Neuronal stem cell (in vitro differentiated cells): Measurements from ENCODE around the gene TMEM202.

Experiments used
- DNase-seq: peaks from one replicate; pipeline ENCODE4 v3.0.0-alpha.2; 2013; ENCODE audit warnings: low spot score
- H2AFZ ChIP-seq: one replicate; pipeline ENCODE4 v1.6.1; 2013; ENCODE audit warnings: mild to moderate bottlenecking, low read length, inconsistent platforms
- H2AK5ac ChIP-seq: 2 replicates; pipeline ENCODE4 v1.6.1; 2013; ENCODE audit warnings: low read depth, mild to moderate bottlenecking, inconsistent platforms, low read length, moderate library complexity, mixed read lengths
- H2BK120ac ChIP-seq: 2 replicates; pipeline ENCODE4 v1.6.1; 2013; ENCODE audit warnings: low read depth, mild to moderate bottlenecking, inconsistent platforms, low read length, moderate library complexity, mixed read lengths
- H2BK12ac ChIP-seq: one replicate; pipeline ENCODE4 v1.6.1; 2013; ENCODE audit warnings: low read length, inconsistent platforms
- H2BK15ac ChIP-seq: 2 replicates; pipeline ENCODE4 v1.6.1; 2013; ENCODE audit warnings: mild to moderate bottlenecking, low read length, inconsistent platforms, mixed read lengths
- H2BK5ac ChIP-seq: one replicate; pipeline ENCODE4 v1.6.1; 2013; ENCODE audit warnings: inconsistent platforms, mild to moderate bottlenecking, low read length, moderate library complexity
- H3K14ac ChIP-seq: one replicate; pipeline ENCODE4 v1.6.1; 2013; ENCODE audit warnings: low read length, inconsistent platforms
- H3K18ac ChIP-seq: 2 replicates; pipeline ENCODE4 v1.6.1; 2013; ENCODE audit warnings: low read length, inconsistent platforms
- H3K23ac ChIP-seq: 2 replicates; pipeline ENCODE4 v1.6.1; 2013; ENCODE audit warnings: low read depth, mild to moderate bottlenecking, mixed read lengths, low read length, inconsistent platforms; ENCODE audit not compliant: poor library complexity
- H3K27ac ChIP-seq: replicated peaks from 3 replicates; pipeline ENCODE4 v1.5.1; 2013; ENCODE audit warnings: low read length, inconsistent platforms
- H3K27me3 ChIP-seq, 3 experiments: 2 replicates each; pipeline ENCODE4 v1.6.1; 2013; ENCODE audit warnings: low read length in 3 of 3, mild to moderate bottlenecking in 2 of 3, inconsistent platforms in 1 of 3, low read depth in 1 of 3, mixed read lengths in 1 of 3, moderate library complexity in 1 of 3; ENCODE audit not compliant: control insufficient read depth in 3 of 3, insufficient read depth in 3 of 3
- H3K36me3 ChIP-seq, 2 donors: replicated peaks in 1 of 2; 2 replicates each; pipeline ENCODE4 v1.6.1; 2013; ENCODE audit warnings: low read length in 2 of 2; ENCODE audit not compliant: control insufficient read depth in 2 of 2, insufficient read depth in 2 of 2
- H3K4ac ChIP-seq: 2 replicates; pipeline ENCODE4 v1.6.1; 2013; ENCODE audit warnings: inconsistent platforms, mild to moderate bottlenecking, low read length, moderate library complexity
- H3K4me1 ChIP-seq, 2 donors: 1 replicate in 1 of 2; 2 replicates in 1 of 2; pipeline ENCODE4 v1.6.1; 2013; ENCODE audit warnings: low read length in 2 of 2, low read depth in 1 of 2; ENCODE audit not compliant: control insufficient read depth in 2 of 2, insufficient read depth in 1 of 2
- H3K4me2 ChIP-seq: one replicate; pipeline ENCODE4 v1.6.1; 2013; ENCODE audit warnings: mild to moderate bottlenecking, low read length, inconsistent platforms; ENCODE audit not compliant: insufficient read depth, poor library complexity, severe bottlenecking
- H3K4me3 ChIP-seq, 2 donors: 2 replicates each; pipeline ENCODE4 v1.5.1; 2013; ENCODE audit warnings: low read length in 2 of 2, mild to moderate bottlenecking in 2 of 2, inconsistent platforms in 1 of 2, moderate library complexity in 1 of 2
- H3K79me1 ChIP-seq: one replicate; pipeline ENCODE4 v1.6.1; 2013; ENCODE audit warnings: low read depth, mild to moderate bottlenecking, inconsistent platforms, low read length, moderate library complexity
- H3K9ac ChIP-seq: one replicate; pipeline ENCODE4 v1.6.1; 2013; ENCODE audit warnings: mild to moderate bottlenecking, low read depth, low read length, inconsistent platforms; ENCODE audit not compliant: poor library complexity
- H3K9me3 ChIP-seq, 2 donors: replicated peaks in 1 of 2; 2 replicates each; pipeline versions ENCODE3 to v1.6.1; 2013; ENCODE audit warnings: low read length in 2 of 2, mild to moderate bottlenecking in 2 of 2, inconsistent platforms in 1 of 2, low read depth in 1 of 2, mixed read lengths in 1 of 2, moderate library complexity in 1 of 2; ENCODE audit not compliant: control insufficient read depth in 2 of 2, insufficient read depth in 1 of 2
- H4K8ac ChIP-seq: one replicate; pipeline ENCODE4 v1.6.1; 2013; ENCODE audit warnings: low read depth, mild to moderate bottlenecking, inconsistent platforms, low read length, moderate library complexity
- H4K91ac ChIP-seq: one replicate; pipeline ENCODE4 v1.6.1; 2013; ENCODE audit warnings: low read length, low read depth, mild to moderate bottlenecking, inconsistent platforms; ENCODE audit not compliant: poor library complexity
- WGBS, 2 donors: extraction: QIAGEN DNeasy Blood & Tissue Kit; methylation state at CpG; one replicate each; pipeline ENCODE4 v1.1.7; 2013; ENCODE audit warnings: missing lambda C conversion rate in 2 of 2, mixed read lengths in 1 of 2; ENCODE audit not compliant: insufficient read length in 2 of 2, insufficient replicate concordance in 1 of 2; ENCODE audit errors: extremely low coverage in 2 of 2; 5-methylcytosine and 5-hydroxymethylcytosine counted together

The TMEM202 gene

GRCh38 chr15:72456684-72457083 is 58.6 kb downstream of the TMEM202 start:
- Histone ChIP-seq H2BK15ac (no peak overlapping the region), H3K14ac (no peak overlapping the region), H2AK5ac (no peak overlapping the region), H3K27me3 (peaks cover 0 to 3% (median 0%) of the 10 kb centered on the region in 3 experiments), H3K18ac (no peak overlapping the region), H2BK12ac (no peak overlapping the region), H3K4ac (no peak overlapping the region), H3K9ac (no peak overlapping the region), H3K36me3 (no peaks in the 10 kb centered on the region), H3K4me3 (no peak overlapping the region), H3K4me1 (no peaks in the 10 kb centered on the region), H4K8ac (no peak overlapping the region), H3K23ac (no peak overlapping the region), H2AFZ (no peak overlapping the region), H3K27ac (no peak overlapping the region), H4K91ac (no peak overlapping the region), H2BK120ac (no peak overlapping the region), H3K79me1 (no peaks in the 10 kb centered on the region), H3K9me3 (no peaks in the 10 kb centered on the region), H2BK5ac (no peak overlapping the region), H3K4me2 (no peak overlapping the region)
- DNase-seq, result no peak
- WGBS, 2 donors, result no CpG with 5 or more reads among the region's 7 CpGs
